ENCODE data around the gene RPRD2.

The RPRD2 gene

GRCh38 chr1:150515328-150516049 is 151.5 kb downstream of the RPRD2 start, which contains the start of gene FALEC:
Gene FALEC, plus strand, starts transcription at chr1:150515752.
- DNase-seq, result peak; percentile 99

DNA sequence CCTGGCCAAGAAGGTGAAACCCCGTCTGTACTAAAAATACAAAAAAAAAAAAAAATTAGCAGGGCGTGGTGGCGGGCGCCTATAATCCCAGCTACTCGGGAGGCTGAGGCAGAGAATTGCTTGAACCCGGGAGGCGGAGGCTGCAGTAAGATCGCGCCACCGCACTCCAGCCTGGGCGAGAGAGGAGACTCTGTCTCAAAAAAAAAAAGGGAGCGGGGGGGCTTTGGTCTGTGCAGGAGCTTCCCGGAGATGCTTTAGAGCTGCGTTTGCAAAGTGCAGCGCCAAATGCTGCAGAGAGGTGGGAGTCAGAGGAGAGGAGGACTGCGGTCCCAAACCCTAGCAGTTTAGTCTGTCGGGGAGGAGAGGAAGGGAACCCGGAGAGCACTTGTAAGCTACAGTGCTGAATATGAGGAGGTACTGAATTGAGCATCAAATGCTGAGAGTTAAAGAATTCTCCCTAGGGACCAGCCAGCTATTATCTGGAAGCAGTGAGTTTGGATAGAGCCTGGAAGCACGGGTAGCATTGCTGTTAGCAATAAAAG is 152.2 kb downstream of the RPRD2 start:
- peak; percentile 78 for DNase-seq

GRCh38 chr1:150516616-150517015 is 152.7 kb downstream of the RPRD2 start:
- peak; percentile 66 for DNase-seq

DNA sequence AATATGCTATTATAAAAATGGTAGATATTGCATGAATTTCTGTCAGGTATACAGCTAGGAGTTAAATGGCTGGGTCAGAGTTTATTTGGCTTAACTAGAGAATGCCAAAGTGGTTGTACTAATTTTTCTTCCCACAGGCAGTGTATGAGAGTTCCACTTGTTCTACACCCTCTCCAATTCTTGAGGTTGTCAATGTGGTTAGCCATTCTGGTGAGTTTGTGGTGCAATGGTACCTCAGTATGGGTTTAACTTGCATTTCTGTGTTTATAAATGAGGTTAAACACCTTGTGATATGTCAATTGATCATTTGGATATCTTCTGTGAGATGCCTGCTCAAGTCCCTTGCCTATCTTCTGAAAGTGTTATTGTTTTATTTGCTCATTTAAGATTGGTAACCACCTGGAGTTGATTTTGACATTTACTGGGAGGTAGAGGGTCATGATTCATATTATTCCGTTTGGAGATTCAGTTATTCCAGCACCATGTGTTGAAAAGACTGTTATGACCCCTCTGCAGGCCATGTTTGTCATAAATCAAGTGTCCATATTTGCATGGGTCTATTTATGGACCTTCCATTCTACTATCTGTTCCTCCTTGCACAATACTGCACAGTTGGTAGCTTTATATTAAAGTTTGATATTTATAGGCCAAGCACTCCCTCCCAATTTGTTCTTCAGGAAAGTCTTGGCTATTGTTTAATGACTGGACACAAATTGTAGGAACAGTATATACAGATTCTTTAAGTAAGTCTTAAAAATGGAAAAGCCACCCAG is 157.4 kb downstream of the RPRD2 start:
- no peak for DNase-seq

DNA sequence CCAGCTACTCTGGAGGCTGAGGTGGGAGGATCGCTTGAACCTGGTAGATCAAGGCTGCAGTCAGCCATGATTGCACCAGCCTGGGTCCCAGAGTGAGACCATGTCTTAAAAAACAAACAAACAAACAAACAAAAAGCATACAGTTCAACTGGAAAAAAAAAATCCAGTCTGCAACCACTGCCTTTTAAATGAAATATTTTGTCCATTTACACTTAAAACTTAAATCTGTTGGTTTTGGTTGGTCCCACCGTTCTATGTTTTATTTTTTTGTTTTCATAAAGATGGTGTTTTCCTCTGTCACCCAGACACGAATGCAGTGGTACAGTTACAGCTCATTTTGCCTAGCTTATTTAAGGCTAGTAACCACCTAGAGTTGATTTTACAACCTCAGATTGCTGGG is 161.4 kb downstream of the RPRD2 start:
- no peak for DNase-seq

Measured in NCI-H69 (cell line).